Peyer's patch (tissue), 4 donors: ENCODE results near the gene SHC3.

Experiments used
- CTCF ChIP-seq, 6 experiments: fragments of 450-650 bp in 4 of 6; fragments of 200-600 bp in 2 of 6; sonication (generic) in 1 of 6; IDR thresholded peaks; one replicate each; pipeline ENCODE4 v1.5.1; 2017 to 2019; ENCODE audit warnings: antibody characterized with exemption in 6 of 6, mild to moderate bottlenecking in 3 of 6, moderate library complexity in 1 of 6
- POLR2A ChIP-seq, 2 donors: fragments of 450-650 bp; IDR thresholded peaks; one replicate each; pipeline ENCODE4 v1.5.1; 2017; ENCODE audit warnings: antibody characterized with exemption in 2 of 2, mild to moderate bottlenecking in 2 of 2, moderate library complexity in 2 of 2

GRCh38 chr9:89083626-89084025 lies 95.0 kb downstream of the SHC3 start:
- no peak for TF ChIP-seq CTCF (IDR thresholded peaks at IDR 0.05)
- no peak for TF ChIP-seq POLR2A (IDR thresholded peaks at IDR 0.05)
